MM.1S (cell line): ENCODE data around the gene ZNF827.

Experiments used
- DNase-seq: peaks from one replicate; pipeline ENCODE4 v3.0.0-alpha.2; 2015
- H2AFZ ChIP-seq: fragments of 300-600 bp; sonication (generic); 2 replicates; pipeline ENCODE4 v1.6.0; 2016; ENCODE audit warnings: antibody characterized with exemption, low read length
- H3F3A ChIP-seq: fragments of 300-600 bp; sonication (generic); 2 replicates; pipeline ENCODE4 v1.6.1; 2016; ENCODE audit warnings: mild to moderate bottlenecking, antibody characterized with exemption, low read length, moderate library complexity, mixed read lengths; ENCODE audit not compliant: insufficient read depth
- H3K27ac ChIP-seq: fragments of 300-600 bp; sonication (generic); 2 replicates; pipeline ENCODE4 v1.5.1; 2016; ENCODE audit warnings: mild to moderate bottlenecking, low read length
- H3K27me3 ChIP-seq: fragments of 300-600 bp; sonication (generic); replicated peaks from 2 replicates; pipeline ENCODE4 v1.6.0; 2016; ENCODE audit warnings: low read length; ENCODE audit not compliant: insufficient read depth
- H3K36me3 ChIP-seq: fragments of 300-600 bp; sonication (generic); replicated peaks from 2 replicates; pipeline ENCODE4 v1.6.1; 2016; ENCODE audit warnings: mild to moderate bottlenecking, low read length, mixed read lengths; ENCODE audit not compliant: insufficient read depth
- H3K4me1 ChIP-seq: fragments of 300-600 bp; sonication (generic); 2 replicates; pipeline ENCODE4 v1.6.1; 2016; ENCODE audit warnings: low read length, mixed read lengths
- H3K4me2 ChIP-seq: fragments of 300-600 bp; sonication (generic); 2 replicates; pipeline ENCODE4 v1.6.0; 2016; ENCODE audit warnings: low read depth, low read length
- H3K4me3 ChIP-seq: fragments of 300-600 bp; sonication (generic); 2 replicates; pipeline ENCODE4 v1.5.1; 2016; ENCODE audit warnings: low read length, mixed read lengths
- H3K79me2 ChIP-seq: fragments of 300-600 bp; sonication (generic); 2 replicates; pipeline ENCODE4 v1.6.1; 2016; ENCODE audit warnings: mixed run types, low read length, mixed read lengths
- H3K9ac ChIP-seq: fragments of 300-600 bp; sonication (generic); 2 replicates; pipeline ENCODE4 v1.6.1; 2016; ENCODE audit warnings: low read length, mixed read lengths
- H3K9me2 ChIP-seq: fragments of 300-600 bp; sonication (generic); replicated peaks from 2 replicates; pipeline ENCODE4 v1.6.1; 2016; ENCODE audit warnings: mild to moderate bottlenecking, low read length, mixed read lengths; ENCODE audit not compliant: insufficient read depth
- H3K9me3 ChIP-seq: fragments of 300-600 bp; sonication (generic); replicated peaks from 2 replicates; pipeline ENCODE4 v1.6.1; 2016; ENCODE audit warnings: mild to moderate bottlenecking, low read length, mixed read lengths; ENCODE audit not compliant: insufficient read depth
- H4K20me1 ChIP-seq: fragments of 300-600 bp; sonication (generic); 2 replicates; pipeline ENCODE4 v1.6.1; 2016; ENCODE audit warnings: mild to moderate bottlenecking, low read length, moderate library complexity, mixed read lengths; ENCODE audit not compliant: insufficient read depth
- EZH2 ChIP-seq: fragments of 300-600 bp; sonication (generic); optimal IDR thresholded peaks from 2 replicates; pipeline ENCODE3; 2017; ENCODE audit warnings: low read depth, mild to moderate bottlenecking, antibody characterized with exemption, low read length, mixed read lengths
- EZH2phosphoT487 ChIP-seq: fragments of 300-600 bp; sonication (generic); IDR thresholded peaks from 2 replicates; pipeline ENCODE4 v1.6.1; 2018; ENCODE audit warnings: antibody characterized with exemption, low read length
- TF ChIP-seq, protein P1 (sequence below): fragments of 300-600 bp; sonication (generic); IDR thresholded peaks from 2 replicates; pipeline ENCODE4 v1.5.1; 2016; ENCODE audit warnings: antibody characterized with exemption, low read length, mixed read lengths

ZNF827 gene

DNA sequence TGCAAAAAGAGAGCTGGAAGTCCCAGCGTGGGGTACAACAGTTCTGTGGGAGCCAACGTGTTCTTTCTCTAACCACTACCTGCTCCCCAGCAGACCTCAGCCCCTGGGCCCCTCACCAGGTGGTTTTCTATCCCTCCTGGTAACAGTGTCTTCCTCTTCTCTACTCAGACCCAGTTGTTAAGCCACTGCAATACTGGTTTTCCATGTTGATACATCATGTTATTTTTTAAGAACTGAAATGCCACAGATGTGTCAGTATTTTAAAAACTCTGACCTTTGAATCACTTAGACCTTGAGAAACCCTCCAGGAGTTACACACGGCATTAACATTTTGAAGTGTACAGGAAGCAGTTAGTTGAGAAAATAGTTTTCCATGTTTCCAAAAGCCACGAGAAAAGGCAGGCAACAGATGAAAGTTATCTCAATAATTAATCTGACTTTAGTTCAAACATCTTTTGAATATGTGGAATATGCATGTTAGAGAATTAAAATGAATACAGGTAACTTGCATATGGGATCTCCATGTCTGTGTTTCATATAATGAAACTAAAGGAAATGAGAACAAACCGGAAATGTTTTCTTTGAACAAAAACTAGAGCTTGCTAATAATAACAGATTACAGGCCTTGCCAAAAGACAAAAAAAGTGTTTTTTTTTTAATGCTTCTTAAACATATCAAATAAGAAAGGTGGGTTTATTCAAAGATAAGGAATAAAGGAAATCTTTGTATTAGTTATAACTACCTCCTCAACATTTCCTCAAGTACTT, 108.8 kb downstream of the ZNF827 start:
- Histone ChIP-seq H3K9ac (peak overlapping the region; percentile 7; the same call in 1 of the 2 replicates), H3K4me3 (peak overlapping the region; percentile 36), H2AFZ (peak overlapping the region; percentile 20; the same call in 1 of the 2 replicates), H3K36me3 (no peaks in the 10 kb centered on the region), H3K4me1 (peaks cover 26% of the 10 kb centered on the region), H3K27ac (peak overlapping the region; percentile 72; the same call in 1 of the 2 replicates), H3K4me2 (peak overlapping the region; percentile 62), H3K9me3 (no peaks in the 10 kb centered on the region), H3F3A (peaks cover 24% of the 10 kb centered on the region), H3K27me3 (no peaks in the 10 kb centered on the region), H4K20me1 (no peaks in the 10 kb centered on the region), H3K9me2 (no peaks in the 10 kb centered on the region), H3K79me2 (no peaks in the 10 kb centered on the region)
- DNase-seq, result peak; percentile 47
- TF ChIP-seq, protein P1, sequence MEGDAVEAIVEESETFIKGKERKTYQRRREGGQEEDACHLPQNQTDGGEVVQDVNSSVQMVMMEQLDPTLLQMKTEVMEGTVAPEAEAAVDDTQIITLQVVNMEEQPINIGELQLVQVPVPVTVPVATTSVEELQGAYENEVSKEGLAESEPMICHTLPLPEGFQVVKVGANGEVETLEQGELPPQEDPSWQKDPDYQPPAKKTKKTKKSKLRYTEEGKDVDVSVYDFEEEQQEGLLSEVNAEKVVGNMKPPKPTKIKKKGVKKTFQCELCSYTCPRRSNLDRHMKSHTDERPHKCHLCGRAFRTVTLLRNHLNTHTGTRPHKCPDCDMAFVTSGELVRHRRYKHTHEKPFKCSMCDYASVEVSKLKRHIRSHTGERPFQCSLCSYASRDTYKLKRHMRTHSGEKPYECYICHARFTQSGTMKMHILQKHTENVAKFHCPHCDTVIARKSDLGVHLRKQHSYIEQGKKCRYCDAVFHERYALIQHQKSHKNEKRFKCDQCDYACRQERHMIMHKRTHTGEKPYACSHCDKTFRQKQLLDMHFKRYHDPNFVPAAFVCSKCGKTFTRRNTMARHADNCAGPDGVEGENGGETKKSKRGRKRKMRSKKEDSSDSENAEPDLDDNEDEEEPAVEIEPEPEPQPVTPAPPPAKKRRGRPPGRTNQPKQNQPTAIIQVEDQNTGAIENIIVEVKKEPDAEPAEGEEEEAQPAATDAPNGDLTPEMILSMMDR, result no peak
- TF ChIP-seq EZH2, result no peak

GRCh38 chr4:145828802-145829485, 109.7 kb downstream of the ZNF827 start:
- Histone ChIP-seq H3K4me3 (peak overlapping the region; percentile 36; the same call in 1 of the 2 replicates), H3K27me3 (no peaks in the 10 kb centered on the region), H2AFZ (no peak overlapping the region), H3K36me3 (no peaks in the 10 kb centered on the region), H3K79me2 (no peaks in the 10 kb centered on the region), H3K4me2 (peak overlapping the region; percentile 62), H3F3A (peaks cover 24% of the 10 kb centered on the region), H3K9ac (peak overlapping the region; percentile 7; the same call in 1 of the 2 replicates), H3K27ac (peak overlapping the region; percentile 72; the same call in 1 of the 2 replicates), H4K20me1 (no peaks in the 10 kb centered on the region), H3K4me1 (peaks cover 26% of the 10 kb centered on the region), H3K9me3 (no peaks in the 10 kb centered on the region), H3K9me2 (no peaks in the 10 kb centered on the region)
- TF ChIP-seq EZH2, result no peak
- TF ChIP-seq, protein P1, result no peak
- no peak for TF ChIP-seq EZH2phosphoT487
- peak; percentile 84 for DNase-seq

DNA sequence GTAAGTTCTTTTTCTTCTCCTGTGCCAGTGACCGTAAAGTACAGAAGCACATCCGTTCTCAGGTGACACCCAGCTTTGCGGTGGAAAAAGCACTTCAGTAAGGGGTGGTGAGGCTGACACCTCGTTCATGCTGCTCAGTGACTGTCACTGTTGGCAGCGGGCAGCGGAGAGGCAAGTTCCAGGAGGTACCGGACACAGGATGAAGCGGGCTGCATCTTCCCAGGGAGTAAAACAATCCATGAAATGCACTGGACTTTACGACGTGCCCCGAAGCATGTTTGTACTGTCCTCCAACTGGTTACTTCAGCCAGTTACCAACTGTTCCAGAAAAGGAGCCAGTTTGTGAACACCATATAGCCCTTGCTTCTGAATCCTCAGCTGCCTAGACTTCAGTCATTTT, 110.7 kb downstream of the ZNF827 start:
- no peaks in the 10 kb centered on the region for H3K79me2 ChIP-seq
- H3K4me2 ChIP-seq, result no peak overlapping the region
- peaks cover 24% of the 10 kb centered on the region for H3F3A ChIP-seq
- TF ChIP-seq EZH2phosphoT487 (no peak), EZH2 (no peak)
- TF ChIP-seq, protein P1, result no peak
- H3K9me3 ChIP-seq, result no peaks in the 10 kb centered on the region
- no peak overlapping the region for H3K9ac ChIP-seq
- DNase-seq, result no peak
- H3K27me3 ChIP-seq, result no peaks in the 10 kb centered on the region
- H3K36me3 ChIP-seq, result no peaks in the 10 kb centered on the region
- H2AFZ ChIP-seq, result no peak overlapping the region
- no peaks in the 10 kb centered on the region for H3K9me2 ChIP-seq
- no peak overlapping the region for H3K27ac ChIP-seq
- no peak overlapping the region for H3K4me3 ChIP-seq
- peaks cover 26% of the 10 kb centered on the region for H3K4me1 ChIP-seq
- no peaks in the 10 kb centered on the region for H4K20me1 ChIP-seq
